ENCODE measurements around the gene CELF1. TPM values are rescaled to one million over a fixed set of nuclear protein-coding genes. Genes with fewer than 3 reads are reported as not detected.
"Not testable (repeated sequence)": the region's sequence is repeated elsewhere in the genome, so short reads cannot be mapped to it uniquely, and the experiment has no call there.

Gene CELF1
- total RNA-seq, 2 experiments from 2014 or later, result 155 to 157 TPM

DNA sequence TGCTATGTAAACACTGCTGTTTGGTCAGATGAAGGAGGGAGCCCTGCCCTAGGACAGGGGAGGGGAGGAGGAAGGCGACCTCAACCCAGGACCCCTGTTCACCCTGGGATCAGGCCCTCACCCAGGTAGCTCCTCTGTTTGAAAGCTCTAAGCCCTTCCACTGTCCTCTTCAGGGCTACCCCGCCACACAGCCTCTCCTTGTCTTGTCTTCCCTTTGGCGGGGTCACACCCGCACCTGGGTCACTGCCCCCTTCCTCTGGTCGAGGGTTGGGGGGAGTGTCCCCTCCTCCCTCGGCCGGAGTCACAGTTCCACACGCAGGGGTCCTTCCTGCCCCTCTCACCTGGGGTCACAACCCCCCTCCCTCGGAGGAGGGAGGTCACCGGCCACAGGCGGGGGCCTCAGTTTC, 12.0 kb upstream of the CELF1 start:
- no peak for DNase-seq
- H3K27ac Mint-ChIP-seq, result peak overlapping the region; percentile 86
- no peaks in the 10 kb centered on the region for H3K27me3 Mint-ChIP-seq
- peaks cover 19% of the 10 kb centered on the region for H3K36me3 Mint-ChIP-seq
- peaks cover 15% of the 10 kb centered on the region for H3K4me1 Mint-ChIP-seq
- no peaks in the 10 kb centered on the region for H3K9me3 Mint-ChIP-seq
- peak overlapping the region; percentile 73 for H3K4me3 Mint-ChIP-seq

DNA sequence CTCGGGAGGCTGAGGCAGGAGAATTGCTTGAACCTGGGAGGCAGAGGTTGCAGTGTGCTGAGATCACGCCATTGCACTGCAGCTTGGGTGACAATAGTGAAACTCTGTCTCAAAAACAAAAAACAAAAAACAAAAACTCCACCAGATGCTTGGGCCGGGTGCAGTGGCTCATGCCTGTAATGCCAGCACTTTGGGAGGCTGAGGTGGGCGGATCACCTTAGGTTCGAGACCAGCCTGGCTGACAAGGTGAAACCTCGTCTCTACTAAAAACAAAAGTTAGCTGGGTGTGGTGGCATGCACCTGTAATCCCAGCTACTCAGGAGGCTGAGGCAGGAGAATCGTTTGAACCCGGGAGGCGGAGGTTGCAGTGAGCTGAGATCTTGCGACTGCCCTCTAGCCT, 11.4 kb upstream of the CELF1 start:
- Mint-ChIP-seq H3K4me1 (peaks cover 15% of the 10 kb centered on the region), H3K4me3 (peak overlapping the region; percentile 42), H3K36me3 (peaks cover 13% of the 10 kb centered on the region)
- DNase-seq, H3K27me3 Mint-ChIP-seq, H3K9me3 Mint-ChIP-seq, H3K27ac Mint-ChIP-seq: not testable (repeated sequence)

DNA sequence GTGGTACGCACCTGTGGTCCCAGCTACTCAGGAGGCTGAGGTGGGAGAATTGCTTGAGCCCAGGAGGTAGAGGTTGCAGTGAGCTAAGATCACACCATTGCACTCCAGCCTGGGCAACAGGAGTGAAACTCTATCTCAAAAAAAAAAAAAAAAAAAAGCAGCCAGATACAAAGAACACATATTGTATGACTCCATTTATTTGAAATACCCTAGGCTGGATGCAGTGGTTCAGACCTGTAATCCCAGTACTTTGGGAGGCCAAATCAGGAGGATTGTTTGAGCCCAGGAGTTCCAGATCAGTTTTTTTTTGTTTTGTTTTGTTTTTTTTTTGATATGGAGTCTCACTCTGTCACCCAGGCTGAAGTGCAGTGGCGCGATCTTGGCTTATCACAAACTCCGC, 9.5 kb upstream of the CELF1 start:
- DNase-seq, H3K9me3 Mint-ChIP-seq, H3K4me3 Mint-ChIP-seq, H3K27ac Mint-ChIP-seq, H3K27me3 Mint-ChIP-seq, H3K36me3 Mint-ChIP-seq: not testable (repeated sequence)
- peaks cover 15% of the 10 kb centered on the region for H3K4me1 Mint-ChIP-seq

GRCh38 chr11:47560426-47560825, 7.5 kb upstream of the CELF1 start:
- no peaks in the 10 kb centered on the region for H3K36me3 Mint-ChIP-seq
- no peak overlapping the region for H3K4me3 Mint-ChIP-seq
- H3K4me1 Mint-ChIP-seq, result peaks cover 9% of the 10 kb centered on the region
- no peaks in the 10 kb centered on the region for H3K27me3 Mint-ChIP-seq
- no peak for DNase-seq
- H3K9me3 Mint-ChIP-seq, result no peaks in the 10 kb centered on the region
- H3K27ac Mint-ChIP-seq, result no peak overlapping the region

GRCh38 chr11:47558695-47559094, 5.8 kb upstream of the CELF1 start:
- H3K4me1 Mint-ChIP-seq, result peaks cover 6% of the 10 kb centered on the region

DNA sequence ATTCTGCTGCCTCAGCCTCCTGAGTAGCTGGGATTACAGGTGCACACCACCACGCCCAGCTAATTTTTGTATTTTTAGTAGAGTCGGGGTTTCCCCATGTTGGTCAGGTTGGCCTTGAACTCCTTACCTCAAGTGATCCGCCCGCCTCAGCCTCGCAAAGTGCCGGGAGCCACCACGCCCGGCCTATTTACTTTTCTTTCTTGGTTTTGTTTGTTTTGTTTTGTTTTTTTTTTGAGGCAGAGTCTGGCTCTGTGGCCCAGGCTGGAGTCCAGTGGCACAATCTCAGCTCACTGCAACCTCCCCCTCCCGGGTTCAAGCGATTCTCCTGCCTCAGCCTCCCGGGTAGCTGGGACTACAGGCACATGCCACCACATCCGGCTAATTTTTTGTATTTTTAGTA, 4.1 kb upstream of the CELF1 start:
- DNase-seq, H3K36me3 Mint-ChIP-seq, H3K27ac Mint-ChIP-seq, H3K9me3 Mint-ChIP-seq, H3K27me3 Mint-ChIP-seq, H3K4me3 Mint-ChIP-seq, H3K4me1 Mint-ChIP-seq: not testable (repeated sequence)

More at GRCh38 chr11:47558695-47559094, 5.8 kb upstream of the CELF1 start:
- Mint-ChIP-seq H3K36me3 (no peaks in the 10 kb centered on the region), H3K27me3 (no peaks in the 10 kb centered on the region), H3K4me3 (no peak overlapping the region), H3K27ac (no peak overlapping the region), H3K9me3 (no peaks in the 10 kb centered on the region)
- no peak for DNase-seq

DNA sequence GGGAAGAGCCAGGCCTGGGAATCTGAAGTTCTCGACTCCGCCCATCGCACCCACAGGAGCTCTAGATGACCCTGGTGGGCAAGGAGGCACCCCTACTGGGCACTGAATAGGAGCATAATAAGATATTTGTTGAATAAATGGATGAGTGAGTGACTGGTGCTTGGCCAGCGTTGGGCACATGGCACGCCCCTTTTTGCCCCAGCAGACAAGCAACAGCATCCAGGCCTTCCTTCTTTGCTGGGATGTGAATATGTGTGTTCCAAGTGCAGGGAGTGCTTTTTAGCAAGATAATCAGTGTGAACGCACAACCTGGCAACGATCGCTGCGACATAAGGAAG, 443 bp upstream of the CELF1 start:
- Mint-ChIP-seq H3K4me1 (peaks cover 28% of the 10 kb centered on the region), H3K9me3 (no peaks in the 10 kb centered on the region), H3K27ac (peak overlapping the region; percentile 61), H3K27me3 (no peaks in the 10 kb centered on the region), H3K36me3 (peaks cover 27% of the 10 kb centered on the region), H3K4me3 (peak overlapping the region; percentile 86)
- no peak for DNase-seq

DNA sequence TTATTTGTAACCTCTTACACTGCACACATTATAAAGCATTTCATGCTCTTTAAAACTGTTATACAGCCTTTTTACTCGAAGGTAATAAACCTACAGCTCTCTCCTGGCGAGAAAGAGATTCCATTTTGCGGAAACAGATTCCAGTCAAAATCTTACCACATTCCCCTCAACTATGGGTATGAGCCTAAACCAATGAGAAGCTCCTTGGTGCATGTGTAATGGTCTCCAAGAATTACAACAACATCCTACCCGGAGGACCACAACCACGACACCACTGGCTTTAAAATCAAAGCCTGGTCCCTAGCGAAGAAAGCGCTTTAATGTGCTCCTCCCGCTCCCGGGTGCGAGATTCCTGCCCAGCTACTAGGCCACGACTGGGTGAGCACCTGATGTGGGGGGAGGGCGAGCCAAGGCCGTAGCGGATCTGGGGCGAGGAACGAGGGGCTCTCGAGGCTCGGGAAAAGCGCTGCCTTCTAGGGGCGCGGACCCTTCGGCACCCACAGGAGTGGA, 821 bp downstream of the CELF1 start:
- Mint-ChIP-seq H3K4me1 (peaks cover 37% of the 10 kb centered on the region), H3K36me3 (peaks cover 30% of the 10 kb centered on the region), H3K27ac (peak overlapping the region; percentile 99), H3K27me3 (no peaks in the 10 kb centered on the region), H3K4me3 (peak overlapping the region; percentile 98), H3K9me3 (no peaks in the 10 kb centered on the region)
- DNase-seq, result peak; percentile 33

DNA sequence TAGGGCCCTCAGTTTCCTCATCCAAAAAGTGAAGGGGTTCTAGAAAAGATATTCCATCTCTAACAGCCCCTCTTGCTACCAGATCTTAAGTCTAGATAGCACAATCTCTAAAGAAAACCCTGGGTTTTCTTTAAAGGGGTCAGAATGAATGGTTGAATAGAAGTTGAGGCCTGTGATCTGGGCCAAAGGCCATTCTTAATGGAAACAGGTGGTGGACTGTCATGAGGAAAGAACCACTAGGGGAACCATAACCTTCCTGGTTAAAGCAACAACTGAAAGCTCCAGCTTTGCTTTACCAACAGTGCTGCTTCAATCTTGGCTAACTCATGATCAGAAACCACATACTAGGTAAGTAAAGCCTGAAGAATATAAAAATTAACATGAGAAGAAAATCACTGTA, 1.8 kb downstream of the CELF1 start:
- H3K4me1 Mint-ChIP-seq, result peaks cover 43% of the 10 kb centered on the region
- DNase-seq, result no peak
- H3K27me3 Mint-ChIP-seq, result no peaks in the 10 kb centered on the region
- H3K27ac Mint-ChIP-seq, result peak overlapping the region; percentile 99
- H3K9me3 Mint-ChIP-seq, result no peaks in the 10 kb centered on the region
- H3K36me3 Mint-ChIP-seq, result peaks cover 34% of the 10 kb centered on the region
- peak overlapping the region; percentile 98 for H3K4me3 Mint-ChIP-seq

DNA sequence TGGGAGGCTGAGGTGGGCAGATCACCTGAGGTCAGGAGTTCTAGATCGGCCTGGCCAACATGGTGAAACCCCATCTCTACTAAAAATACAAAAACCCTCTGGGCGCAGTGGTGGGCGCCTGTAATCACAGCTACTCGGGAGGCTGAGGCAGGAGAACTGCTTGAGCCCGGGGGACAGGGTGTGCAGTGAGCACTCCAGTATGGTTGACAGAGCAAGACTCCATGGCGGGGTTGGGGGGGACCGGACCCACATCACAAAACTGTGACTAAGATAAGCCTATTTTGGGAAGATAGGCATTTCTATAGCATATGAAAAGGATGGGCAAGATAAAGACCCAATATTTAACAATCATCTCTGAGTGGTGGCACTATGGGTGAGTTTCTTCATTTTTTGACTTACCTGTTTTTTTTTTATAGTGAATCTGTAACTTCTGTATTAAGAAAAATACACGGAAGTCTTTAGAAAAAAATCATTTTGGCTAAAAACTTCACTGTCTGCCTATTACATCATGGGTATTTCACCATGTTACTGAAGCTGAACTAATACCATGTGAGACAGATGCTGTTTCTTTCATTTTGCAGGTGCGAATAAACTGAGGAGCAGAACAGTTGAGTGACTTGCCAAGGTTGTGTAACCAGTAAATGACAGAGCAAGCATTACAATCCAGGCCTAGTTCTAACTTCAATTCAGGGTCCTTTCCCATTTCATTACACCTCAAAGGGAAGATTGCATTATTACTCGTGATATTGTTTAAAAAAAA, 2.5 kb downstream of the CELF1 start:
- H3K4me1 Mint-ChIP-seq, result peaks cover 43% of the 10 kb centered on the region
- H3K27me3 Mint-ChIP-seq, result no peaks in the 10 kb centered on the region
- peak overlapping the region; percentile 98 for H3K4me3 Mint-ChIP-seq
- no peak for DNase-seq
- peak overlapping the region; percentile 82 for H3K27ac Mint-ChIP-seq
- peaks cover 34% of the 10 kb centered on the region for H3K36me3 Mint-ChIP-seq
- no peaks in the 10 kb centered on the region for H3K9me3 Mint-ChIP-seq

DNA sequence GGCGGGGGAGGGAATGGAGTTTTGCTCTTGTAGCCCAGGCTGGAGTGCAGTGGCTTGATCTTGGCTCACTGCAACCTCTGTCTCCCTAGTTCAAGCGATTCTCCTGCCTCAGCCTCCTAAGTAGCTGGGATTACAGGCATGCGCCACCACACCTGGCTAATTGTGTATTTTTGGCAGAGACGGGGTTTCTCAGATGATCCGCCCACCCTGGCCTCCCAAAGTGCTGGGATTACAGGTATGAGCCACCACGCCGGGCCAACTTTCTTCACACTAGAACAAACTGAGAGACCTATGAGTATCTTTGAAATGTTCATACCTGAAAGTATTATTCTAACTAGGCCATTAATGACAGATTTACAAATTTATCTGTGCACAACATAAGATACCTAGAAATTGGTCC, 6.7 kb downstream of the CELF1 start:
- H3K36me3 Mint-ChIP-seq, result peaks cover 29% of the 10 kb centered on the region
- not testable (repeated sequence) for H3K27ac Mint-ChIP-seq, H3K4me3 Mint-ChIP-seq, H3K27me3 Mint-ChIP-seq, H3K9me3 Mint-ChIP-seq, DNase-seq
- H3K4me1 Mint-ChIP-seq, result peaks cover 61% of the 10 kb centered on the region

DNA sequence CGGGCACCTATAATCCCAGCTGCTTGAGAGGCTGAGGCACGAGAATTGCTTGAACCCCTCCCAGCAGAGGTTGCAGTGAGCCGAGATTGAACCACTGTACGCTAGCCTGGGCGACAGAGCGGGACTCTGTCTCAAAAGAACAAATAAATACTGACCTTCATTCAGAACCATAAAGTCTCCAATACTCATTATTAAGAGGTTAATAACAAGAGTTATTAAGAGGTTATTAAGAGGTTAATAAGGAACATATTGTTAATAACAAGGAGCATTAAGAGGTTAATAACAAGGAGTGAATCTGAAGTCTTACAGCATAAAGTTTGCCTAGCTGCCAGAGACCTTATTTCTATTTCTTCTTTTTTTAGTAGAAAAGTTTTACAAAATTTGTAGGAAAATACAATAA, 7.6 kb downstream of the CELF1 start:
- Mint-ChIP-seq H3K27ac (no peak overlapping the region), H3K27me3 (no peaks in the 10 kb centered on the region), H3K4me1 (peaks cover 61% of the 10 kb centered on the region)

DNA sequence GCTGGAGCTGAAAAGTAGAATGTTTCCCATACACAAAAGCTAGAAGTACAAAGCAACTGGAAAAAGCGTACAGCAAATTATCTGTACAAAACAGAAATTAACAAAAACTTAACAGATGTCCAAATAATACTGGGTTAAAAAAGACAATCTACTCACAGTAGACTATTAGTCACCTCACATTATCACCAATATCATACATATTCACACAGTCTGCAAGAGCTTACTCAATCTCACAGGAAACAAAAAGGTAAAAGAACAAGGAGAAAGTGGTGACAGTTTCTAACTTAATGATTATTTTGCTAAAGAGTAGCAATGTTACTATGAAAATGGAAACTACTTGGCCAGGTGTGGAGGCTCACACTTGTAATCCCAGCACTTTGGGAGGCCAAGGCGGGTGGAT, 11.9 kb downstream of the CELF1 start:
- H3K9me3 Mint-ChIP-seq, result peaks cover 1% of the 10 kb centered on the region
- H3K4me1 Mint-ChIP-seq, result peaks cover 59% of the 10 kb centered on the region
- DNase-seq, result no peak
- peak overlapping the region; percentile 83 for H3K27ac Mint-ChIP-seq
- peaks cover 27% of the 10 kb centered on the region for H3K36me3 Mint-ChIP-seq
- H3K27me3 Mint-ChIP-seq, result no peaks in the 10 kb centered on the region
- H3K4me3 Mint-ChIP-seq, result no peak overlapping the region

More for the DNA sequence above, 7.6 kb downstream of the CELF1 start:
- Mint-ChIP-seq H3K36me3 (peaks cover 29% of the 10 kb centered on the region), H3K9me3 (no peaks in the 10 kb centered on the region), H3K4me3 (no peak overlapping the region)
- DNase-seq, result no peak

DNA sequence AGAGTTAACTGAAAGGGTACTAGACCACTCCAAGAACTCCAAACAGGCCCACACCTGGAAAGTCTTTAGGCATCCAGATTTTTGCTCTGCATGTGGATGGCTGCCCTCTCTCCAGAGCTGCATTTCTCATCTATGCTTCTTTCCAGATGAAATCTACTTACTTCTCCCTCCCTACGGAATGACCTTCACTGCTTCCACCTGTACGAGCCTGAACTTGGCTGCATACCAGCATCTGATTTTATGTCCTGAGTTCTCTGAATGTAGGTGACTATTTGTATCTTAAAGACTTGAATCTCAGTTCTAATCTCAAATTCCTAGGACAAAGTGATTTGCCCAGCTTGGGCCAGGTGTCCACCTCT, 13.3 kb downstream of the CELF1 start:
- Mint-ChIP-seq H3K36me3 (peaks cover 28% of the 10 kb centered on the region), H3K27ac (peak overlapping the region; percentile 34), H3K27me3 (no peaks in the 10 kb centered on the region), H3K4me3 (no peak overlapping the region), H3K9me3 (peaks cover 1% of the 10 kb centered on the region), H3K4me1 (peaks cover 62% of the 10 kb centered on the region)
- DNase-seq, result no peak

DNA sequence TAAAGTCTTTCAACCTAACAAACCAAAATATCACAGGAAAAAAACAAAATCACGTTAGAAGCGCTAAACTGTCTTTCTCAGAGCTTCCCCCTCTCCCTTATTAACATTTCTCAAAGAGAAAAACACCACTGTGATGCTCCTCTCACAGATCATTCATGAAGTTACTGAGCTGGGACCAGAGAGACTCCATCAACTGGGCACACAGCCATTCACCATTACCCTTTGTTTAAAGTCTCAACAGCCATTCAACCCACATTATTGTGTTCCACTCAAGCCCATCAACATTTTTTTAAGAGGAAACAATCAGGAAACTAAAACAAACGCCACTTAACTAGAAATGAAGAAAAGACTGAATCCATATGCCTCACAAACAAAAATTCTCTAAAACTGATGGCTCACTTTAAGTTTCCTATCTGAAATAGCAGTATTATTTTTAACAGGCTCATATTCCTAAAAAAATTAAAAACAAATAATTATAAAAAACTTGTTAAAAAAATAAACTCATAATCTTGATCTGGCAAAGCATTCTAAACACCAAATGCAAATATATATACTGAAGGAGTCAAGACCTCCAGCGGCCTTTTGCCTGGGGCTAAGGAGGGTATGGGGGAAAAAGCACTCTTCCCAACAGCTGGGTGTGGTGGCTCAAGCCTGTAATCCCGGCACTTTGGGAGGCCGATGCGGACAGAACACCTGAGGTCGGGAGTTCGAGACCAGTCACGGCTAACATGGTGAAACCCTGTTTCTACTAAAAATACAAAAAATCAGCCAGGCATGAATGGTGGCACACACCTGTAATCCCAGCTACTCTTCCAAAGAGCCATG, 14.0 kb downstream of the CELF1 start:
- Mint-ChIP-seq H3K27me3 (no peaks in the 10 kb centered on the region), H3K4me3 (no peak overlapping the region)

More for the DNA sequence above, 14.0 kb downstream of the CELF1 start:
- Mint-ChIP-seq H3K9me3 (peaks cover 1% of the 10 kb centered on the region), H3K27ac (peak overlapping the region; percentile 34), H3K36me3 (peaks cover 28% of the 10 kb centered on the region), H3K4me1 (peaks cover 55% of the 10 kb centered on the region)
- no peak for DNase-seq
